Head of caudate nucleus (tissue), 42 donors: Measurements from ENCODE around the gene CATSPERD.

Source experiments
- DNase-seq, 42 donors: peaks; one replicate each; pipeline versions ENCODE4 v3.0.0 to v3.0.0-alpha.2; 2020 to 2021; ENCODE audit warnings: mixed read lengths in 7 of 42
- intact Hi-C: fragments of 100-400 bp; cut with DNase I; formaldehyde crosslinking; loops from one replicate; pipeline ENCODE4 v1.15.0; 2022

Gene CATSPERD, protein sequence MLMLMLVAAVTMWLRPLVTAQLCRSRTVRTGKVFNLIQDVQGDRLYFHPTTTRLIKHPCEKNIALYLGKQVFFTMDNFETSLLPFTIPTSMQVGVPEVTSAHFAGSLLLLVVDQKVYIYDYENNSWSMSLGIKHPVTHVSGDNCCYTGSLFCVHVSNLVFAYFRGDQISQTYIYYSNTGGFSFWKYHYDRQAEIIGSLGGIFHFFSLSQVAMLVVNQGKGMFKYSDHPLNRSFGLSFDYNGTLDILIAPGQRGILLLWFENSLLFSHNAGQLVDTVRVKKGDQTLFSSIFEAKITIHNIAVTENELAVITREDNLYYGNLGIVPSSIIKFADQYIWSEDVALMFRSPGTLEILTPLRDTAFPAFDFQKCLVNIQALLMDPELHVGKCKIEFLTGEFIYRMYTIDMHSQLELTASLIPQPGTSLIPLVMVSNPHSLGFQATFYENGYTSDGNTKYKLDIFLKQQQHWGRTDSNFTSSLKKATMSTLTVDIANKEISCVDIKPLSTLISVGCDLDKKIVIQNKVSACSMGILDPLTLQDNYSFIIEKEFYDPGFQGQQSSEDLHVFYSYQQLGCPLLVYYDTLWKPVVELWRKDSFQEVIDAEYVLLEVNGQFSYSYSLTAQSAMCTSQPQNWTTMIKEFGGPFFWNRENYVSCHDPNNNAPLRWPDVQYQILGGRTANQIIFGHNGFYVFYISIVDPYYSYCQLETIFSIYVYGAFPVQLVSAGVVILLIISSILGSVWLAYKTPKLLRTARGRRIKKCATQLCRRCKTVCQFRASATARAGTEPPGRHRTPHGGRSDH

DNA sequence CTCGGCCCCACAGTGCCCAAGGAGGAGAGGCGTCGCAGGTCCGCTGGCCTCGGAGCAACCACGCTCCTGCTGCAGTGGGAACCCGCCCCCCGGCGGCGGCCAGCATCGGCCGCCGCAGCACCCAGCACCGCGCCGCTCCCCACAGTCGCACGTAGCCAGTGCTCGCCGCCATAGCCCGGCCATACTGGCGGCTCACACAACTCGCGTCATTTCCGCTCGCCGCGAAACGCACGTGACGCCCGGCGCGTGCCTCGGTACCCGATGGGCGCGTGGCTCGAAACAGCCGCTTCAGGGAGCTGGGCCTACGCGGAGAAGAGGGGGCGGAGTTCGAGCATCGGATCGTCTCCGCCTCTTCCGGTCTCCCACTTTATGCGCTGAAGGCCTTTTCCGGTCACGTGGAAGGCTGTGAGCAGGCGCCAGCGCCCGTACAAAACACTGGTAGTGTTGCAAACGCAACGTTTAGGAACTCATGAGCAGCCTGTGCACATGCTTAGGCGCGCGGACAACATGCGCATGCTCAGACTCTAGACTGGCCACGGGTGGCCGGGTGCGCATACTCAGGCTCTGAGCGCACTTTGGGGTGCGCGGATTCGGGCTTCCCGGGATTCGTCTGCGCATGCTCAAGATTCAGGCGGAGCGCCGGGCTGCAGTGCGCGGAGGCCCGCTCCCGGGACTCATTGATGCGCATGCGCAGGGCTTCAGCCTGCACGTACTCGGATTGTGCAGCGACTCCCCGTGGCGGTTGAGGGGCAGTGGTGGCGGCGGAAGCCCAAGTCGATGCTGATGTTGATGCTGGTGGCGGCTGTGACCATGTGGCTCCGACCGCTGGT lies at the start of gene CATSPERD, which contains the start of gene LONP1:
CATSPERD (plus strand) TSS at position 677 of the 830 bp plus-strand sequence; CDS start at position 778, 101 bp downstream.
LONP1 (minus strand) TSS at position 186 of the 830 bp plus-strand sequence; CDS start at position 172, 14 bp downstream.
- intact Hi-C loops, result loop anchor here (2.0 kb wide), 1 partner anchor 39 kb away; the partner anchor contains the start of genes HSD11B1L and MICOS13
- DNase-seq, result peak; percentile 95 to 99 (median 98)

DNA sequence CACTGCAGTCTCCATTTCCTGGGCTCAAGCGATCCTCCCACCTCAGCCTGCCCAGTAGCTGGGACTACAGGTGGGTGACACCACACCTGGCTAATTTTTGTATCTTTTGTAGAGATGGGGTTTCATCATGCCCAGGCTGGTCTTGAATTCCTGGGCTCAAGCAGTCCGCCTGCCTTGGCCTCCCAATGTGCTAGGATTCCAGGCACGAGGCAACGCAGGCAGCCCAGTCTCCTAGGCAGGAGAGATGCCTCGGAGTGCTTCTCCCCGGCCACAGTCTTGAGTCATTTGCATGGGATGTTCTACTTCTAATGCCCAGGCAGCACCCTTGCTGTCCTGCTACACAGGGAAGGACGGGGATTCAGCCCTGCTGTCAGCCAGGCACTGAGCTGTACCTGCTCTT lies 48.8 kb upstream of the CATSPERD start:
- DNase-seq, result no peak
- intact Hi-C loops, result no loop called here

DNA sequence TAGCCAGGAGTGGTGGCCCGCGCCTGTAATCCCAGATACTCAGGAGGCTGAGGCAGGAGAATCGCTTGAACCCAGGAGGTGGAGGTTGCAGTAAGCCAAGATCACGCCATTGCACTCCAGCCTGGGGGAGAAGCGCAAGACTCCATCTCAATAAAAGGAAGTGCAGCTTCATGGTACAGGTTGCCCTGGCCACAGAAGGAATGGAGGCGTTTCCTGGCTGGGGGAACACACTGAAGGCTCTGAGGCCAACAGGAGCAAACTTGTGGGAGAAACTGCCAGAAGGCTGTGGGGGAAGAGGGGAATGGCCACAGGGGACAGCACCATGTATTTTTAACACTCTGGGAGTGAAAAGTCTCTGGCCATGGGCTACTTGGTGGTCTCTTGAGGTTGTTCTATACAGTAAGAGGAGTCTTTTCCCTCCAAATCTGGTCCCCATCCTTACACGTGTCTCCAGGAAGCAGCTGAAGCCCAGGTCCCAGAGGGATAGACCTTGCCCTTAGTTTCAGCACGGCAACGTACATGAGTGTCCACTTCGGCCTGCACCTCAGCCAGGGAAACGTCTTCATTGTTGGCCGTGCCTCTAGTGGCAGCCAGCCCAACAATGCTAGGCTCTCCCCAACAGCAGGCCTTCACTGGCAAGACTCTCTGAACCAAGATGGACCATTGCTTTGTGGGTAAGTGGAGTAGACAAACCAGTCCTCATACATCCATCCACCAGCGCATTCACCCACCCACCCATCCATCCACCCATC lies 47.6 kb upstream of the CATSPERD start:
- no peak for DNase-seq
- intact Hi-C loops, result no loop called here

DNA sequence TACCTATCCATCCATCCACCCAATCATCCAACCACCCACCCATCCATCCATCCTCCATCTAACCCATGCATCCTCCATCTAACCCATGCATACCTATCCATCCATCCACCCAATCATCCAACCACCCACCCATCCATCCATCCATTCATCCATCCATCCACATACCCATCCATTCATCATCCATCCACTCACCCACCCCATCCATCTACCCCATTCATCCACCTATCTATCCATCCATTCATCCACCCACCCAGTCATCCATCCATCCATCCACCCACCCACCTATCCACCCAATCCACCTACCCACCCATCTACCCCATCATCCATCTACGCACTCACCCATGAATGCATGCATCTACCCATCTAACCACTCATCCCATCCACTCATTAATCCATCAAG lies 46.7 kb upstream of the CATSPERD start:
- no peak for DNase-seq
- intact Hi-C loops, result no loop called here

DNA sequence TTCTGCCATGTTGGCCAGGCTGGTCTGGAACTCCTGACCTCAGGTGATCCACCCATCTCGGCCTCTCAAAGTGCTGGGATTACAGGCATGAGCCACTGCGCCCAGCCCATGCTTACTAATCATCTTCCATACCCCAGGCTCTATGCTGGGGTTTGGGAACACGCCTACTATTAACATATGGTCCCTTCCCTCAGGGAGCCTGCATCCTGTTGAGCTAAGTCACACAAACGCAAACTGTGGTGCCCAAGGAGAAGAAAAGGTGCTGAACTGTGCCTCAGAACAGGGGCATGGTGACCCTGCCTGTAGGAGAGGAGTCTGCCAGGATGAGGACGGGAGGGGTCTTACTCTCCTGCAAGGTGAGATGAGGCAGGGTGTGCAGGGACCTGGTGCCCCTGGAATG lies 45.7 kb upstream of the CATSPERD start:
- no peak for DNase-seq
- intact Hi-C loops, result no loop called here

DNA sequence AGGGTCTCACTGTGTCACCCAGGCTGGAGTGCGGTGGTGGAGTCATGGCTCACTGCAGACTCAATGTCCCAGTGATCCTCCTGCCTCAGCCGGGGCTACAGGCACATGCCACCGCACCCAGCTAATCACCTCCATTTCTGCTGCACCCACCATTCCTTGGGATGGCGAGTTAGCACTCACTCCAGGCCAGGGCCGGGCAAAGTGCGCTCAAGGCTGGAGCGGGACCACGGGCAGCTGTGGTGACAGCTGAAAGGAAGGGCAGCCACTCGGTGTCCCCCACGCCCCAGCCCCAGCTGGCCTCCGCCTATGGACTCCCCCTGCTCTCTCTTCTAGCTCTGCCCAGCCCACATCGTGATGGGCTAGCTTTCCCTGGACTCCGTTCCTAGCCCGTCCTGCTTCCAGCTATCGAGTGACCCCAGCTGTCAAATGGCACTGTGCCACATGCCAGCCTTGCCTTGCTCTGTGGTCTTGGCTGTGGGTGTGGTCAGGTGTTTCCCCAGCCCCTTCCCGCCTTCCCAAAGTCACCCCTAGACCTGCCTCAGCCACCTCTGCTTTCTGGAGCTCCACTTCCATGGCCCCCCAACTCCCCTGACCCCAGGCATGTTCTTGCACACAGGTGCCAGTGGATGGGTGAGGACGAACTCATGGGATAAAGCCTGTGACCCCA lies 44.2 kb upstream of the CATSPERD start:
- DNase-seq, result no peak
- intact Hi-C loops, result no loop called here

DNA sequence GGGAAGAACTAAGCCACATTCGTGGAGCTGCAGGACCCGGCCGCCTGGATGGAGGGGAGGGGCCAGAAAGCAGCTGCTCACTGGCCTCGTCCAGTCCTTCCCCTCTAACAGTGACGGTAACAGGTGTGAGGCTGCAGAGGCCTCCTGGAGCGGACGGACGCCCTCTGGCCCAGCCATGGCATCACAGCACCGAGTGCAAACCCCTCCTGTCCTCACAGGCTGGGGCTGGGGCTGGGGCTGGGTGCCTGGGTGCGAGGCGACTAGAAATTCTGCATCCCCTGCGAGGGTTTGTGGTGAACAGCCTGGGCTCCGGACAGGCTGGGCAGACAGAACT lies 43.7 kb upstream of the CATSPERD start:
- intact Hi-C loops, result no loop called here
- DNase-seq, result no peak

DNA sequence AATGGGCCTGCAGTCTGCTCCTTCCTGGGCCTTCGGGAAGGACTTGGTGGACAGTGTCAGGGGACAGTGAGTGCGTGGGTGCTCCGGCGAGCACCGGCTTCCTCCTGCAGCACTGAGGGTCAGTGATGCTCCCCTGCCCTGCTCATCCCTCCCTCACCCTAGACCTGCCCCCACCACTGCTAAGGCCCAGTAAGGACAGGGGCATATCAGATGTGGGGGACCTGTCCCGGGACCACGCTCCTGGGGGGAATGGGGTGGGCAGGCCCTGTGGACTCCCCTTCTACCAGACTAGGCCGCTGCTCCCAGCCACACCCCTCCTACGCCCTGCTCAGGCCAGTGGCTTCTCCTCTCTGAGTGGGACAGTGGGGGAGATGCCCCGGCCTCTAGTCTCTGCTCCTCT lies 43.3 kb upstream of the CATSPERD start:
- intact Hi-C loops, result no loop called here
- DNase-seq, result no peak

DNA sequence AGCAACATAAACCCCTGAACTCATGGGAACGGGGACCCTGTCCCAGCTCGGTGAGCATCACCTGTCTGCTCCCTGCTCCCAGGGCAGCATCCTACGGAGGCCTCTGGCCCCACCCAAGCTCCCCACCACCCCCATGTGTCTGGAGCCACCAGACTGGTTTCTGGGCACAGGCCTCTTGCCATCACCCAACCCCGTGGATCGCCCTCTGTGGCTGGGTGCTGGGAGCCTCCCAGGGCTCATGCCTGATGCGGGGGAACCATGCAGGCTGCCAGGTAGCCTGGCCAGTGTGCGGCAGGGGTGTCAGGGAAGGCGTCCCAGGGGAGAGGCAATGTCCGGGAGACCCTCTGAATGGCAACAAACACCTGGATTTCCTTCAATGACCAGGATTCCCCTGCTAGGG lies 42.9 kb upstream of the CATSPERD start:
- no peak for DNase-seq
- intact Hi-C loops, result no loop called here

DNA sequence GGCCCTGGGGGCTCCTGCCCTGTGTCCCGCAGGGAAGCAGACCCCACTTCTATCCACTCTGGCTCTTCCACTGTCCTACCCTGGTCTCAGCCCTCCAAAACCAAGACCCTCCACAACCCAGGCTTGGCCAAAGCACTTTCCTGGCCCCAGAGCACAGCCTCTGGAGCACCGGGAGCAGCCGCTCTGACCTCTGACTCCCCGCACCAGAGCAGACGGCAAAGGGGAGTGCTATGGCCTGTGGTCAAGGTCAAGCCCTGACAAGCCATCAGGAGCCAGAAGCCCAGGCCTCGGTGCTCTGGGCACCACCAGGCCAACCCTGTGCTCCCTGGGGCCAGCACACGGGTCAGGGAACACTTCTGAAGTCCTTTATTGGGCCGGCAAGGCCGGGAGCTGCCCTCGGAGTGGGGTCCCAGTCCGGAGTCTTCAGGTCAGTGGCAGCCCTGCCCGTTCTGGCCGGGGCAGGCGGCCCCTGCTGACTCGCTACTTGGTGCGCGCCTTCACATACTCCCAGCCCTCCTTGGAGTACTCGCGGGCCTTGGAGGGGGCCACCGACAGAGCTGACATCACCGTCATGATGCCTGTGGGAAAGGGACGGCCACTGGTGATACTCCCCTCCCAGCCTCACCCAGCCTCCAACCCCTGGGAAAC lies 42.2 kb upstream of the CATSPERD start:
- intact Hi-C loops, result no loop called here
- DNase-seq, result no peak

DNA sequence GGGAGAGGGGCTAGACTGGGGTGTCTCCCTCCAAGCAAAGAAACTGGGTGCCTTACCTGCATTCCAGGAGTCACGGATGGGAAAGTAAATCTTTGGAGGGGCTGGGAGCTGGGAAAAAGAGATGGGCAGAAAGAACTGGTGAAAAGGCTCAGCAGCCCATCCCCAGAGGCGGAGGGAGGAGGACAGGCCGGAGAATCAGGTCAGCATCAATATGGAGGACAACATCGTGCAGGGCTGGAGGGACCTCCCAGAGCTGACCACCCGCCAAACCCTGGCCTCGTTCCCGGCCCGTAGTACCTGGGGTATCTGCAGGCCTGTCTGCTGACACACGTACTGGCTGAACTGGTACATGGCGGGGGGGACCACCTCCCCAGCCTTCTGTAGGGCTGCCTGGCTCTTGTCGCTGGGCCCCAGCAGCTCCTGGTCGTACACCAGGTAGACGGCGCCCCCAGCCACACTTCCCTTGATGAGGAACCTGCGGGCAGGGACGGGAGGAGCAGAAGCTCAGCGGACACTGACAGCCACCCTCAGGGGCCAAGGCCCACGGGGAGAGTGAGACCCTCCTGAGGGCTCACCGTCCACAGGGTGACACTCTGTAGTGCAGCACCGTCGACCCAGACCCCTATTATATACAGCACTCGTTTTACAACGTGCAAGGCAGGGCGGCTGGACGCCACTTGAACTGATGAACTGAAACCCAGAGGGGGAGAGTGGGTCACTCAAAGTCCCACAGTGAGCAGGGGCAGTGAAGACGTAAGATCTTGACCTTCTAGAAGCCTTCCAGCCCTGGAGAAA lies 41.0 kb upstream of the CATSPERD start:
- intact Hi-C loops, result loop anchor here (2.0 to 5.0 kb wide), 2 partner anchors 41 to 57 kb away; partner anchors contain the start of genes CATSPERD, LONP1, SAFB and SAFB2

DNA sequence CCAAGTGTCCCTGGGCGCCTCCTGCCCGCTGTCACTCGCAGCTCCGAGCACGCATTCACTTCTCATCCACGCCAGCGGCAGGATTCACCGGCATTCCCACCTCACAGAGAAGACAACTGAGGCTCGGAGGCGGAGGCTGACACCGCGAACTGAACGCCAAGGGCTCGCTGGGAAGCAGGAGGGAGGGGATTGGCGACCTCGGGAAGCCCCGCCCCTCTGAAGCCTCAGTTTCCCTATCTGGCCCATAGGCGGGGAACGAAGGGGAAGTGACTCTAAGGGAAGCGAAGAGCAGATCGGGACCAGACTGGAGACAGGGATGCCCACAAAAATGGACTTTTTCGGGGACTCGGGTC lies 40.4 kb upstream of the CATSPERD start:
- DNase-seq, result peak in 19 of 42 donors; percentile 34 to 80 (median 63)
- intact Hi-C loops, result loop anchor here (2.0 to 5.0 kb wide), 2 partner anchors 41 to 58 kb away; partner anchors contain the start of genes CATSPERD, LONP1, SAFB and SAFB2

More for the DNA sequence above, 41.0 kb upstream of the CATSPERD start:
- no peak for DNase-seq

DNA sequence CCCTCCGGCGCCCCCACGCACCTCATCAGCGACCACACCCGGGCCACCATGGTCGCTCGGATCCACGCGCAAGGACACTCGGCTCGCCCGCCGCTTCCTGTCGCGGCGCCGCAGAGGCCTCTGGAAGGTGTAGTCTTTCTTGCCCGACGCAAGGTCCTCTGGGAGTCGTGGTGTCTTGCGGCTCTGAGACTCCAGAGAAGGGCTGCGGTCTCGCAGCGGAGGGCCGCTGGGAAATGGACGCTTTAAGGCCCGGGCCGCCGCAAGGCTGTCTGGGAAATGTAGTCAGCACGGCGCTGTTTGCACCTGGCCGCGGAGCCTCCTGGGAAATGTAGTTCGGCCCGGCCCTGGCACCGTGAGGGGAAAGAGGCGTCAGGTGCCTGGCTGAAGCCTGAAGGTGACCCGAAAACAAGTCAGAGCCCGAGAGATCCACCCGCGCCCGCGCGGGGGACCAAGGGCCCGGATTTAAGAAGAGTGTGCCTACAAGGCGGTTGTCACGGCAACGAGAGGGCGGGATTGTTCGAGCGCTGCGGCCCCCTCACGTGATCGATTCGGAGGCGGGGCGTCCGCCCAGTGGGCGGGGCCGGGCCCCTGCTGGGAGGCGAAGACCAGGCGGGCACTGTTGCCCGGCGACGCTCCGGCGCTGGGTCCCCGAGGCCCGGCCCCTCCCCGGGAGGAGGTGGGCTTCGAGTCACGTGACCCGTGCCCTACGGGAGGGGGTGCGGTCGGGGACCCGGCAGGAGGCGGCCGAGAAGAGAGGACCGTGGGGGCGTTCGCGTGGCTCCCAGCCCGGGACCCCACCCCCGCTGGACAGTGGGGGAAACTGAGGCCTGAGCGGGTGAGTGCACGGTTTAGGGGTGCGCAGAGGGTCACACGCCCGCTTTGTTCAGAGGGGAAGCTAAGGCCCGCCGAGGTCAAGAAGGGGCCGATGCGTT lies 39.7 kb upstream of the CATSPERD start, which contains the start of the genes HSD11B1L and MICOS13:
HSD11B1L (plus strand) TSS at position 591 of the 932 bp plus-strand sequence. CDS start 3,806 bp downstream, outside the sequence.
MICOS13 (minus strand) TSS at position 80 of the 932 bp plus-strand sequence; CDS start at position 50, 30 bp downstream.
- DNase-seq, result peak; percentile 98 to 100 (median 99)

DNA sequence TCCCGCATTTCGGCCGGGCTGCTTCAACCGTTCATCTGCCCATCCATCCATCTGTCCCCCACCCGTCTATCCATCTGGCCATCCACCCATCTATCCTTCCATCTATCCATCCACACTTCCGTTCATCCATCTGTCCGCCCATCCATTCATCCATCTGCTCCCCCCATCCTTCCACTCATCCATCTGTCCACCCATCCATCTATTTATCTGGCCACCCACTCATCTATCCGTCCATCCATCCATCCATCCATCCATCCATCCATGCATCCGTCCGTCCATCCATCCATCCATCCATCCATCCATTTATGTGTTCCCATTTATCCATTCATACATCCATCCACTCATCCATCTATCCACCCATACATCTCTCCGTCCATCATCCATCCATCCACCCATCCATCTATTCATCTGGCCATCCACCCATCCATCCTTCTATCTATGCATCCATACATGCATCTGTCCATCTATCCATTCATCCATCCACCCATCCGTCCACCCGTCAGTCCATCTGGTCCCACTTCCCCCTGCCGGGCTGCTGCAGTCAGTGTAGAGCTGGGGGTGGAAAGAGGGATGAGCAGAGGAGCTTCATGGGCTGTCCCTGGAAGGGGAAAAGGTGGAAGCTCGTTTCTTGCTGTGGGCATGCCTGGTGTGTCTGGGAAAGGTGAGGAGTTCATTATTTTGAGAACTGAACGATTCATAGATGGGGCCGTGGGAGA lies 38.9 kb upstream of the CATSPERD start:
- intact Hi-C loops, result loop anchor here (2.0 to 5.0 kb wide), 2 partner anchors 39 to 59 kb away; partner anchors contain the start of genes CATSPERD, LONP1, SAFB and SAFB2
- no peak for DNase-seq

More for the DNA sequence above, 39.7 kb upstream of the CATSPERD start, which contains the start of the genes HSD11B1L and MICOS13:
- intact Hi-C loops, result loop anchor here (2.0 to 5.0 kb wide), 2 partner anchors 40 to 58 kb away; partner anchors contain the start of genes CATSPERD, LONP1, SAFB and SAFB2
